Coronary artery (tissue), 2 donors: ENCODE data around the gene PRDM2.

Source experiments
- DNase-seq: peaks from one replicate; pipeline ENCODE4 v3.0.0-alpha.2; 2017; ENCODE audit warnings: low spot score
- H3K27ac ChIP-seq, 2 donors: fragments of 200-600 bp; sonication (generic); one replicate each; pipeline ENCODE4 v1.5.1; 2016 to 2019
- H3K4me3 ChIP-seq: fragments of 200-600 bp; sonication (generic); 2 replicates; pipeline ENCODE4 v1.5.1; 2016; ENCODE audit warnings: mild to moderate bottlenecking, moderate library complexity
- CTCF ChIP-seq: fragments of 200-600 bp; sonication (generic); IDR thresholded peaks from one replicate; pipeline ENCODE4 v1.5.1; 2019; ENCODE audit warnings: antibody characterized with exemption

Gene PRDM2

DNA sequence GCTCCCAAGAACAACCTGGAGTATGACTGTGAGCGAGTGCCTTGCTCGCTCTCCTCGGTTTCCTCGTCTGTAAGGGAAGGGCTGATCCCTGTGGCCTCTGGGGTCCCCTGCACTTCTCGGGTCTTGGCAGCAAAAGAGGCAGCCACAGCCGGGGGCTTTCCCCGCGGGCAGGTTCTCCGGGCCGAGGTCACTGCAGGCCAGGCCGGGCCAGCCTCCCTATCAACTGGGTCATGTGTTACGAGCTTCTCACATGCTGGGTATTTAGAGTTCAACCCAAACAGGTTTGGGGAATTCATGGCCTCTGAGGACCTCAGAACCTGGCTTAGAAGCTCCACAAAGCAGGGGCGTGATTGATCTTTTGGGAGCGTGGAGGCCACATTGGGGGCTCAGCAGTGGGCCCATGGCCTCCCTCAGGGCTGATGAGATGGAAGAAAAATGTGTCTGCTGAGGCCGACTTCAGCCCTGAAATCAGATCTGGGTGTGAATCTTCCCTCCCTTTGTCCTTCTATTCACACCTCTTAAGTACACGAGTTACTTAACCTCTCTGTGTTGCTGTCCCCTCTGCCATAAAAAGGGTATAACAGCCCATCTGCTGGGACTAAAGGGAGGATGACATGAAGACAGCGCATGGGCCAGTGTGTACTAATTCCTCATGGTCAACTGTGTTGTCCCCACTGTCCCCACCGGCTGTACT is 103.7 kb downstream of the PRDM2 start:
- no peak overlapping the region for H3K27ac ChIP-seq
- no peak for DNase-seq
- no peak overlapping the region for H3K4me3 ChIP-seq
- TF ChIP-seq CTCF: no peak

DNA sequence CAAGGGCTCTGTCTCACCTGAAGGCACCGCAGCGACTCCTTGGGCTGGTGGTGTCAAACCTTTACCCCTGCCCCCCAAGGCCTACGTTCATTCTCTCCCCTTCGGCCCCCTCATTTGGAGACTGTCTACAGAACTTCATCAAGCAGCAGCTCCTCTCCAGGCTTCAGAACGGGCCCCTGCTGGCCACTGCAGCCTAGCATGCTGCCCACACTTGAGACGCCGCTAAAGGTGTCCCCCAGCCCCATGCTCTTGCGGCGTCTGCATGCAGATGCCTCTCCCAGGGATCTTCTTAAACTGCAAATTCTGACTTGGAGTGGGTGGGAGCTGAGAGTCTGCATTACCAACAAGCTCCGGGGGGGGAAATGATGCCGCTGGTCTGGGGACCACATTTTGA is 104.2 kb downstream of the PRDM2 start:
- H3K4me3 ChIP-seq: no peak overlapping the region
- no peak overlapping the region for H3K27ac ChIP-seq
- no peak for DNase-seq
- TF ChIP-seq CTCF: no peak

GRCh38 chr1:13805431-13805830 is 105.4 kb downstream of the PRDM2 start:
- TF ChIP-seq CTCF: no peak
- Histone ChIP-seq H3K27ac (no peak overlapping the region), H3K4me3 (no peak overlapping the region)
- no peak for DNase-seq

DNA sequence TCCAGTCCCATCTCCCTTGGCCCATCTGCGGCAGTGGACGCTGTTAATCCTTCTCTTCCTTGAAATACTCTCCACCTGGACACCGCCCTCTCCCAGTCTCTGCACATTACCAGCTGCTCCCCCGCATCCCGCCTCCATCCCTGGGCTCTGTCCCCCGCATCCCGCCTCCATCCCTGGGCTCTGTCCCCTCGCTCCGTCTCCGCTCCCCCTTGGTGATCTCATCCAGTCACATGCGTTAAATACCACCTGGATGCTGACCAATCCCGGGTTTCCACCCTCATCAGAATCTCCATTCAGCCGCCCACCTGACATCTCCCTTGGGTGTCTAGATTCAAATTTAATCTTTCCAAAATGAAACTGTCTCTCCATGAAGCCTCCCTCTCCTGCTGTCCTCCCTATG is 106.1 kb downstream of the PRDM2 start:
- TF ChIP-seq CTCF: no peak
- Histone ChIP-seq H3K4me3 (no peak overlapping the region), H3K27ac (no peak overlapping the region)
- DNase-seq: no peak

- Histone ChIP-seq H3K27ac (no peak overlapping the region), H3K4me3 (no peak overlapping the region)
- TF ChIP-seq CTCF: no peak
- DNase-seq: no peak
These were observed 107.2 kb downstream of the PRDM2 start for GRCh38 chr1:13807209-13807608.

DNA sequence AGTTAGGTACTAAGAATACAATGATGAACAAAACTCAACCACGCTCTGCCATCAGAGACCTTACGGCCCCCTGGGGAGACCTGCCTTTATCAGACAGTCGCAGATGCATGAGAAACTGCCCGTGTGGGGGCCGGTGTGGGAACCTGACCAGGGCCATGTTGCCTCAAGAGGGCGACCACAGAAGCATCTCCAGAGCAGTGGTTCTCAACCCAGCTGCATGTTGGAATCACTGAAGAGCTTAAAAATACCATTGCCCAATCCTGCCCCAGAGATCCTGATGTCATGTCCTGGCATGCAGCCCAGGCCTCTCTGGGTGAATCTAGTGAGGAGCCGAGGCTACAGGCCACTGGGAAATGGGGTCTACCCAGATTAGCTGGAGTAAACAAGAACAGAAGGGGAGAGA is 108.7 kb downstream of the PRDM2 start:
- no peak for TF ChIP-seq CTCF
- DNase-seq: no peak

DNA sequence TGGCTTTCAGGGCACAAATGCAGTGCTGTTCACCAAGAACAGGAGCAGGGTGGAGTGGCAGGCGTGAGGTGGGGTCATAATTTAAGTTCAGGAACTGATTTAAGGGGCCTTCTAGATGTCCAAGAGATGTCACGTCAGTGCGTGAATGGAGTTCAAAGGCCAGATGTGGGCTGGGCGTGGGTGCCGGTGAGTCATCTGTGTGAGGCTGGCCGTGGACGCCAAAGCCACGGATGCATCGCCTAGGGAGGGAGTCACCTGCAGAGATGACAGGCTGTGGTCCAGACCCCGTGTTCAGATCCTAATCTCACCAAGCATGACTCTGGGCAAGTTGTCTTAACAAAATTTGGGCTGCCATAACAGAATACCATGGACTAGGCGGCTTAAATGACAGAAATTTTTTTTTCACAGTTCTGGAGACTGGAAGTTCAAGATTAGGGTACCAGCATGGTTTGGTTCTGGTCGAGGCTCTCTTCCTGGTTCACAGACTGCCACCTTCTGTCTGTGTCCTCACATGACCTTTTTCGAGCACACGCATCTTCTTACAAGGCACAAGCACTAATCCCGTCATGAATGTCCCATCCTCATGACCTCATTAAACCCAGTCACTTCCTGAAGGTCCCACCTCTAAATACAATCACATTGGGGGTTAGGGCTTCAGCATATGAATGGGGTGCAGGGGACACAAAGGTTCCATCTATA is 109.6 kb downstream of the PRDM2 start:
- DNase-seq: no peak
- TF ChIP-seq CTCF: no peak
- H3K4me3 ChIP-seq: no peak overlapping the region

More for the DNA sequence above, 108.7 kb downstream of the PRDM2 start:
- no peak overlapping the region for H3K4me3 ChIP-seq
- no peak overlapping the region for H3K27ac ChIP-seq

More for the DNA sequence above, 109.6 kb downstream of the PRDM2 start:
- H3K27ac ChIP-seq: no peak overlapping the region
